Endodermal cell (in vitro differentiated cells): Measurements from ENCODE around the gene IL3. TPM values are rescaled to one million over a fixed set of nuclear protein-coding genes. Genes with fewer than 3 reads are reported as not detected.

Source experiments
- DNase-seq: peaks from one replicate; pipeline ENCODE4 v3.0.0-alpha.2; 2017
- H3K27ac ChIP-seq: 2 replicates; pipeline ENCODE4 v1.5.1; 2013; ENCODE audit warnings: mild to moderate bottlenecking, low read depth, low read length, moderate library complexity
- H3K27me3 ChIP-seq: 2 replicates; pipeline ENCODE4 v1.6.1; 2013; ENCODE audit warnings: mild to moderate bottlenecking, low read length, moderate library complexity; ENCODE audit not compliant: insufficient read depth, control insufficient read depth, poor library complexity, severe bottlenecking
- H3K36me3 ChIP-seq: 2 replicates; pipeline ENCODE4 v1.7.0; 2013; ENCODE audit warnings: mild to moderate bottlenecking, low read length, moderate library complexity; ENCODE audit not compliant: control insufficient read depth, insufficient read depth
- H3K4me1 ChIP-seq: one replicate; pipeline ENCODE4 v1.7.0; 2013; ENCODE audit warnings: low read length; ENCODE audit not compliant: control insufficient read depth, insufficient read depth
- H3K4me3 ChIP-seq: 2 replicates; pipeline ENCODE4 v1.5.1; 2013; ENCODE audit warnings: mild to moderate bottlenecking, low read length, moderate library complexity
- H3K9ac ChIP-seq: 2 replicates; pipeline ENCODE4 v1.6.1; 2013; ENCODE audit warnings: mild to moderate bottlenecking, low read length, moderate library complexity; ENCODE audit not compliant: poor library complexity, severe bottlenecking; ENCODE audit errors: extremely low read depth
- H3K9me3 ChIP-seq: 2 replicates; pipeline ENCODE4 v1.6.1; 2013; ENCODE audit warnings: mild to moderate bottlenecking, low read length, moderate library complexity; ENCODE audit not compliant: control insufficient read depth
- H3K27ac Mint-ChIP-seq: 2 replicates; pipeline ENCODE4 v1.8.0; 2020; ENCODE audit warnings: mixed read lengths
- H3K27me3 Mint-ChIP-seq: 2 replicates; pipeline ENCODE4 v1.8.0; 2021; ENCODE audit warnings: mild to moderate bottlenecking, mixed read lengths; ENCODE audit not compliant: insufficient read depth
- H3K36me3 Mint-ChIP-seq: 2 replicates; pipeline ENCODE4 v1.8.0; 2020; ENCODE audit warnings: low read depth, mixed read lengths
- H3K4me1 Mint-ChIP-seq: 2 replicates; pipeline ENCODE4 v1.8.0; 2020; ENCODE audit warnings: mixed read lengths
- H3K4me3 Mint-ChIP-seq: 2 replicates; pipeline ENCODE4 v1.8.0; 2020; ENCODE audit warnings: mild to moderate bottlenecking, moderate library complexity, mixed read lengths
- H3K9me3 Mint-ChIP-seq: 2 replicates; pipeline ENCODE4 v1.8.0; 2020; ENCODE audit warnings: mild to moderate bottlenecking, mixed read lengths
- CTCF ChIP-seq: fragments of 200-600 bp; sonication (generic); conservative IDR thresholded peaks from 2 replicates; pipeline ENCODE4 v1.5.0; 2021; ENCODE audit warnings: antibody characterized with exemption, mild to moderate bottlenecking
- WGBS, 2 experiments: methylation state at CpG; one replicate each; pipeline versions ENCODE4 v1.1.5 to v1.1.7; 2013; ENCODE audit warnings: missing lambda C conversion rate in 2 of 2, mixed read lengths in 1 of 2; ENCODE audit not compliant: insufficient coverage in 1 of 2, insufficient read length in 1 of 2; 5-methylcytosine and 5-hydroxymethylcytosine counted together
- total RNA-seq, 2 donors: library from RNA; stranded (reverse); fragmentation: NEBNext Ultra II Directional in 1 of 2; extraction: Animal tissue kit (Norgen Biotek cat#: 25700) in 1 of 2; gene quantifications; 2 replicates in 1 of 2; 3 replicates in 1 of 2; pipeline ENCODE4 v1.2.1, GENCODE V29; 2021

IL3 gene
- total RNA-seq, 2 donors from 2014 or later, result not detected

GRCh38 chr5:132019337-132019736 is 41.1 kb upstream of the IL3 start:
- no peak for DNase-seq

DNA sequence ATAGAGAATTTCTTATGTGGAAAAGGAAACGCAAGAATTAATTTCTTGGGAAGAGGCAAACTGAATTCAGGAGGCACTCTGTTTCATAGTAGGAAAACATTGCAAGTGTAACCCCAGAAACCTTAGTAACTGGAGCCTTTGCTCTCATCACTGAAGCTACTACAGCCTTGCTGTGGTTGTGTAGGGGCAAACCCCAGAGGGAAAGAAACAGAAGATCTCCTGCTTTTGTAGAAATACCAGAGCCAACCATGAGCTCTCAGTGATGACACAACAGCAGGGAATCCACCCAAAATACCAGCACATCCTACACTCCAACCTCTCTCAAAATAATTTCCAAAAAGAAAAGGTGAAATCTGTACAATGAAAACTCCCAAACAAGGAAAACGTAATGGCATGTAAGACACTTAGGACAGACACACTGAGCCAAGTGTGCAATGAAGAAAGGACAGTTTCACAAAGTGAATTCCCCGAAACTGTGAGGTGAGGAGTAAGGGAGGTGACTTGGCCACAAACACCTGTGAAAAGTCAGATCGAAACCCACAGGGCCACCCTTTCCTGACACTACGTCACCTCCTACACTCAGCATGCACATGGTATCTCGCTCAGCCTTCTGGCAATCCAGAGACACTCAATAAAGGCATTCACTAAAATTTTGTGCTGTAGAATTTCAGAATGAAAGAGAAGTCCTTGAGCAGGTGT is 40.4 kb upstream of the IL3 start:
- H3K4me1 Mint-ChIP-seq, result no peaks in the 10 kb centered on the region
- Histone ChIP-seq H3K9ac (no peak overlapping the region), H3K9me3 (no peaks in the 10 kb centered on the region), H3K27me3 (peaks cover 9% of the 10 kb centered on the region), H3K4me3 (no peak overlapping the region), H3K4me1 (no peaks in the 10 kb centered on the region), H3K36me3 (no peaks in the 10 kb centered on the region), H3K27ac (no peak overlapping the region)
- no peak overlapping the region for H3K4me3 Mint-ChIP-seq
- no peak overlapping the region for H3K27ac Mint-ChIP-seq
- H3K9me3 Mint-ChIP-seq, result no peaks in the 10 kb centered on the region
- H3K27me3 Mint-ChIP-seq, result peaks cover 4% of the 10 kb centered on the region
- no peak for TF ChIP-seq CTCF
- 85 to 92% methylated on average over 3 to 6 of the region's 6 CpGs for WGBS, 2 experiments
- no peak for DNase-seq
- no peaks in the 10 kb centered on the region for H3K36me3 Mint-ChIP-seq

More at GRCh38 chr5:132019337-132019736, 41.1 kb upstream of the IL3 start:
- Mint-ChIP-seq H3K27me3 (peaks cover 4% of the 10 kb centered on the region), H3K36me3 (no peaks in the 10 kb centered on the region), H3K4me1 (no peaks in the 10 kb centered on the region), H3K4me3 (no peak overlapping the region), H3K27ac (no peak overlapping the region), H3K9me3 (no peaks in the 10 kb centered on the region)
- Histone ChIP-seq H3K36me3 (no peaks in the 10 kb centered on the region), H3K27ac (no peak overlapping the region), H3K4me1 (no peaks in the 10 kb centered on the region), H3K9me3 (no peaks in the 10 kb centered on the region), H3K27me3 (peaks cover 9% of the 10 kb centered on the region), H3K4me3 (no peak overlapping the region), H3K9ac (no peak overlapping the region)
- no peak for TF ChIP-seq CTCF

GRCh38 chr5:132020568-132021339 is 39.7 kb upstream of the IL3 start:
- no peak overlapping the region for H3K4me3 Mint-ChIP-seq

More at GRCh38 chr5:132020568-132021339, 39.7 kb upstream of the IL3 start:
- H3K4me1 Mint-ChIP-seq, result no peaks in the 10 kb centered on the region
- no peak overlapping the region for H3K9ac ChIP-seq
- H3K27me3 ChIP-seq, result peaks cover 9% of the 10 kb centered on the region
- no peak for TF ChIP-seq CTCF
- no peak overlapping the region for H3K27ac ChIP-seq
- H3K27ac Mint-ChIP-seq, result no peak overlapping the region
- no peaks in the 10 kb centered on the region for H3K36me3 ChIP-seq
- no peak overlapping the region for H3K4me3 ChIP-seq
- H3K9me3 Mint-ChIP-seq, result no peaks in the 10 kb centered on the region
- DNase-seq, result no peak
- H3K27me3 Mint-ChIP-seq, result peaks cover 4% of the 10 kb centered on the region
- no peaks in the 10 kb centered on the region for H3K4me1 ChIP-seq
- WGBS, 2 experiments, result 84 to 91% methylated on average over 6 of the region's 6 CpGs
- no peaks in the 10 kb centered on the region for H3K36me3 Mint-ChIP-seq
- H3K9me3 ChIP-seq, result no peaks in the 10 kb centered on the region
